HG03378 (cell line): Measurements from ENCODE around the gene ANO4.
"Not testable (repeated sequence)": the region's sequence is repeated elsewhere in the genome, so short reads cannot be mapped to it uniquely, and the experiment has no call there.

Experiments
- ATAC-seq: cut with Tn5 transposase; IDR thresholded peaks from one replicate; pipeline ENCODE4 v1.9.1; 2021; ENCODE audit warnings: mild to moderate bottlenecking, moderate library complexity; ENCODE audit not compliant: unreplicated experiment

The ANO4 gene

DNA sequence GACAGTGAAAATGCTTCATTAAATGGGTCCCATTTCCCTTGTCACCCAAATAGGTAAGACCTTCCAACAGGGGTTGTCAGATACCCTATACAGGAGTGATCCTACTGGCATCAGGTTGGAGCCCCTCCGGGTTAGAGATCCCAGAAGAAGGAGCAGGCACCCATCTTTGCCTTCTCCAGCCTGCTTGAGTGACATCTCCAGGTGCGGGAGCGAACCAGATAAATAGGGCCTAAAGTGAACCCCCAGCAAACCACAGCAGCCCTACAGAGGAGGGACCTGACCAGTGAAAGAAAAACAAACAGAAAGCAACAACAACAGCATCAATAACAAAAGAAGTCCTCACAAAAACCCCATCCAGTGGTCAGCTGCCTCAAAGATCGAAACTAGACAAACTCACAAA lies 233.2 kb downstream of the ANO4 start:
- ATAC-seq, result no peak

DNA sequence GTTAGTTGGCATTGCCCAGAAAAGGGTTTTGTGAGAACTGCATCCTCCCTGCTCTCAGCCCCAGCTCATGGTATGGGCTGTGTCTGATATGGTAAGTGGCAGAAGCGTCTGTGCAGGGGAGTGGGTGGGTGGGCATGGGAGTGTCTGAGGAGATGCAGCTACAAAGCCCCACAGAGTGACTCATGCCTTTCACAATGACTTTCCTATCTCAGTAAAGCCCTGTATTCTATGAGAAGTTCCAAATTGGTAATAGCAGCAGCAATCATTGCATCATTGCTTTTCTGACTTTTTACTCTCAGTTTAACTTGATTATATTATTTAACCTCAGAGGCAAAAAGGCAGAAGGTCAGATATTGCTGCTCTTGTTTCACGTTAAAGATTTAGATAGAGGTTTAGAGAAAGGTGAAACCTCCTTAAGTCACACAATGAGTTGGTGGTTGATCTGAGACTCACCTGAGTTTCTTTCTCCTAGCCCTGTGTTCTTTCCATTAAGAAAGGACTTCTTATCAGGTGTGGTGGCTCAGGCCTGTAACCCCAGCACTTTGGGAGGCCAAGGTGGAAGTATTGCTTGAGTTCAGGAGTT lies 243.8 kb downstream of the ANO4 start:
- peak; percentile 60 for ATAC-seq

DNA sequence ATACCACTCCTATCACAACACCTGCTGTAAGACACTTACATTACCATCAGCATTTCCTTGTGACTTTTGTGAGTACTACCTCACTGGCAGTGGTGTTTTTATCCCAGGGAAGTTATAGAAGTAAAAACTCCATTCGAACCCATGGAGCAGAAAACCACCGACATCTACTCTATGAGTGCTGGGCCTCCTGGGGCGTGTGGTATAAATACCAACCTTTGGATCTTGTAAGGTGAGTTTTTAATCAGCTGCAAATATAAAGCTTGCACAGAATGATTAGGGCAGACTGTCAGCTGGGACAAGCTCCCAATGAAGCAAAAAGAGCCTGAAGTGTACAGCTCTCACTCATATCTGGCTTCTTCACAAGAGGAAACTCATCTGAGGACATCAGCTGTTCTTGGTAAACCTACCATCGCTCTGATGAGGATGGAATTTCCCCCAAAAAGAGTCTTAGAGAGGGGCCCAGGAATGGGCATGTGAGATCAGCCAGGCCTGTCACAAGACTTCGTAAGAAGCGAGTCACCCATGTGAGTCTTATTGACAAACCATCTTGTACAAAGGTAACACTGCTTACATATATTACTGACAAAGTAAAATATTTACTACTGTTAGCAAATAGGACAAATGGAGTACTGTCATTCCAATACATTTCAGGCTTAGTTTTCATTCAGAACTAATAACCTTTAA lies 245.4 kb downstream of the ANO4 start:
- ATAC-seq, result no peak

DNA sequence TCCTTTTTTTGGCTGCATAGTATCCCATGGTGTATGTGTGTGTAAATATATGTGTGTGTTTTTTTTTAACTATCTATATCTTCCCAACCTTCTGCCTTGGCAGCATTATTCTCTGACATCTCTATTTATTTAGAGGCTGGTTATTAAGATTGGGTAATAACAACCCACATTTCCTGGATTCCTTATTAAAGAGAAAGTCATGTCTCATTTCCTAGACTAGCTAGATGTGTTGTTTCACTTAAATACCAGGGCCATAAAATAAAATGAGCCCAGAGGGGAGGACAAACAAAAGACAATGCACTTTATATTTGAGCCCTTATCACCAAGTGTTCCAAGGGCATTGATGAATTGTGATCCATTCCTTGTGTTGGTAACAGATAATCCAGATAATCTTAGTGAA lies 246.4 kb downstream of the ANO4 start:
- no peak for ATAC-seq

DNA sequence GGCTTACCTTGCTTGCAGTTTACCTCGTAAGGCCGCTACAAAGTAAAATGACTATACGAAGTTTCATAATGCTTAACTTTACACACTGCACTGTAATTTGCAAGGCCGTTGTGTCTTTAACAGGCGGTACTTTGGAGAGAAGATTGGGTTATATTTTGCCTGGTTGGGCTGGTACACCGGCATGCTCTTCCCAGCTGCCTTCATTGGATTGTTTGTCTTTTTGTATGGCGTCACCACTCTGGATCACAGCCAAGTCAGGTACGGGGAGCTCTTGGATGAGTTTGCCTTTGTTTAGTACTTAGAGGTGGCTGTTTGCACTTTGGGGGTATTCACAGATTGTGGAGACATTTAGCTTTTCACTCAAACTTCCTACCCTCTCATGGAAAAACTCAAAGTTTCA lies 247.6 kb downstream of the ANO4 start:
- no peak for ATAC-seq

DNA sequence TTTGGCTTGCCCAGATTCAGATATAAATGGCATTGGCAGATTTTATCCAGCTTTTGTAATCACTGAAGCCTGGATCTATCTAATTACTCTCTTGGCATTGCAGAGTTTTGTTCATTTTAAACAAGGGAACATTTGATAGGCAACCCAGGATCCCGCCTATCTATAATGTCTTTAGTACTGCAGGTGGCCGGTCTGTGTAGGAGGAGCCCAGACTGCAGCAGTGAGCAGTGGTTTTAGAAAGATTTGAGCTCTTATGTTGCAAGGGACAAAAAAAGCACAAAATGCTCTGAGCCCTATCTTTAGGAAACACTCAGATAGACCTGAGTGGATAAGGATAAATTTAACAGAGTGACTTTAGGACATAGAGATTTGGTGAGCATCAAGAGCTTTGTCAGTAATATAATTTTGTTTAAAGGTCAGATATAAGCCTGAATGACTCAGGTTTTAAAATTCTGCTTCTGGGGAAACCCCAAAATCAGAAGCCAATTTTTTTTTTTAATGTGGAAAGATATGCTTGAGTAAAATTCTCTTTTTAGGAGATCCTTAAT lies 250.0 kb downstream of the ANO4 start:
- no peak for ATAC-seq

DNA sequence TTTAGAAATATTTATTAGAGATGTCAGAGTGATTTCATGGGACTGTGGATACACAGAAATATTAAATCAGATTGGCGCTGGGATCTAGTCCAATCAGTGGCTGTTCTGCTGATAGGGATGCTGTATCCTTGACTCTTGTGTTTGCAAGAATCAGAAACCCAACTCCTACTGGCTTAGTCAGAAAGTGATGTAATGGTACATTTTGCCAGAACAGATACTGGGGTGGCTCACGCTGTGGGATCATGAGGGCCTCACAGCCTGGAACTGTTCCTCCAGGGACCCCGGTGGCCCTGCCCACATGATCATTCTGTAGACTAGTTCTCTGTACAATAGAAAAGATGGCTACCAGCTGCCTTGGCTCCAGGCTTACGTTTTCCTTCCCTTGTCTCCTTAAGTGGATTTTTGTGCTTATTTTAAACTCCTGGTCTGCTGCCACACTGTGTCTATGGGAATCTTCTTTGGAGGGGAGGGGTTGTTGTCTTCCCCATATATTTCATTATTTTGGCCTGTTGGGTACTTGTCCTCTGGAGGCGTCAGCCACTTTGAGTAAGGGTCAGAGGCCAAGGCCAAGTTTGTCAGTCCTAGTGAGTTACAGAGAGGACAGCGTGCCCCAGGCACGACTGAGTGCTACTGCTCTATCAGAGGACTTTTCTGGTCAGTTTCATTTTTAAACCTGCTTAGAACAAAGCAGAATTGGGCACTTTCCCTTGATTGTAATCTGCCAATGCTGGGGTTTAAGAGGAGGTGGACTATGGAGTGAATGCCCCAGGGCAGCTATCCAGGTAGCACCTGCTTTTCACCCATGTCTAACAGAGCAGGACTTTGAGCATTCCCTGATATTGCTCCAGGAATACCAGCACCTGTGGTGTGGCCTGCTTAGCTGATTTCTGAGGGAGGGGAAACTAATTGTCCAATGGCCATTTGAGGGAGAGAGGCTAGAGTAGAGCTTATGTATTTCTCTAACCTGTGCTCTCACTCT lies 251.2 kb downstream of the ANO4 start:
- no peak for ATAC-seq

DNA sequence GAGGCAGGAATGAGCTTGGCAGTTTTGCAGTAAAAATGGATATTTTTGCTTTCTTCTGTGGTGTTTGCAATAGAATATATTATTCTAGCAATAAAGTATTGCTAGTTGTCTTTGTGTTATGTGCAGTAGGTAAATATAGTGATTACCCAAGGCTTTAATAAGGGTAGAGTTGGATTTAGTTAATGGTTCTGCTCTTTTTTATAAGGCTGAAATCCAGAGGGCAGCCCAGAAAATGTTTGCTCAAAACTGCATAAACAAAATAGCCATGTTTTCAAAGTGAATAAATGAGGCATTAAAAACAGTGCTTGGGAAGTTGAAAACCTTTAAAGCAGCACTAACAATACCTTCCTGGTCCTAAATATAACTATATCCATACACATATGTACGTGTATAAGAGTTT lies 253.1 kb downstream of the ANO4 start:
- no peak for ATAC-seq

DNA sequence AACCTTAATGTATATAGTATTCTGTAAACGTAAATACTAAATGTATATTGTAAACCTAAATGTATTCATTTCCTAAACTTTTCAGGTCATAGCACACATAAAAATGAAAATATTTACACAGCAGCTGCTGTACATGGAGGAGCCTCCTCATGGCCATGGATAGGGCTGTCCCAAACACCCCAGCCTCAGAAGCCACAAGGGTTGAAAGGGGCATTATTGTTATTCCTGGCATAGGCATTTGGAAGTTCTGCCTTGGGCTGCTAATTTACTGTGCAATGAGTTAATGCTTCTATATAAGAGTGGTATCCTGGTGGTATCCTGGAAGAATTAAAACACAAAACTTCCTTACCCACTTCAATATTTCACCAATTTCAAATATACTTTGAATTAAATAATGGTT lies 256.1 kb downstream of the ANO4 start:
- ATAC-seq, result no peak

DNA sequence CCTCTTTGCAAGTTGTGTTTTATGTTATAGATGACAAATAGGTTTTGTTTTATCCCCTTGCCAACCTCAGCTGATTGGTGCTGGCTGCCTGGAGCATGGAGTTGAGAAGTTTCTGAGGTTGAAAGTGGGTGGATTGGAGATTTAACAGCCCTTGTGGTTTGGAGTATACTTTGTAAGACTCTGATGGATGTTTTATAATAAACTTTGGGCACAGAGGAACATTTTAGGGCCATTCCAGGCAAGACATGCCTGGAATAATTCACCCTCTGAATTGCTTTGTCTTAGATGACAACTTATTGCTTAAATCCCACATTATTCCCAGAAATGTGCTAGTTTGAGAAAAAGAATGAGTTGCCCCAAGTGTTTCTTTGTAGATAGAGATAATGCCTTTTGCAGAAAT lies 256.6 kb downstream of the ANO4 start:
- ATAC-seq, result no peak

DNA sequence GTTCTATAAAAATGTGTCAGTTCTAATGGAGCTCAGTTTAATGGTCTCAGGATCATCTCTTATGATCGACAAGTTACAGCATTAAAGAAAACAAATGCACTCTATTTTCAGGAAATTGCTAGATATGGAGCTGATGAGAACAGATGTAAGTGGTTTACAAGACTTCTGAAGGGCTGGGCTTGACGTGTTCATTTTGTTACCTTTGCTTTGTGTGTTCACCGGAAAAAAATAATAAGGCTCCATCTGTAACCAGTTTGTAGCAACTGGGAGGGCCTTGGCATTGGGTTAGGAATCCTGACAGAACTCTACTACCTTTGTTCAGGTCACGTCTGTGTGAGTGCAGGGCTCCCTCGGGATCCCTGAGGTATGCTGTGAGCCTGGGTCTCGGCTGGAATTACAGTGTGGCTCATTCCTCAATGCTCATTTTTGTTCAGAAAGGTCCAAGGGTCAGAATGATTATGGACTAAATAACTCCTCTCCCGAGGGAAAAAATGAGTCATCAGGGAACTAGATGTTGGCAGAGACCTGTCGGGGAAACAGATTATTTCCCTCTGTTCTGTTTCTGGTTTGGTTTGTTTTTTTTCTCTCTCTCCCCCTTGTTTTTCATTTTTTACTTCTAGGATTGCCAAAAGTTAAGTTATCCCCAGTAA lies 257.4 kb downstream of the ANO4 start:
- no peak for ATAC-seq

DNA sequence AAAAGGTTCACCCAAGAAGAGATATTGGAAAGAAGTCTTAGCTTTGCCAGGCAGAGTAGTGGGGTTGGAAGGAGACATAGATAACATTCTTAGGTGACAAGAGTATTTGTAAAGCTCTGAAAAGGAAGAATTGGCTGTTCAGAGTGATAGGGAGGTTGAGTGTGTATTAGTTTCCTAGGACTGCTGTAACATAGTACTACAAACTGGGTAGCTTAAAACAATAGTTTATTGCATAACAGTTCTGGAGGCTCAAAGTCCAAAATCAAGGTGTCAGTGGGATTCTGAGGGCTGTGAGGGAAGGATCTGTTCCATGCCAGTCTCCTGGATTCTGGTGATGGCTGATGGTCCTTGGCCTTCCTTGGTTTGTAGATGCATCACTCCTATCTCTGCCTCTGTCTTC lies 258.6 kb downstream of the ANO4 start:
- ATAC-seq, result no peak

DNA sequence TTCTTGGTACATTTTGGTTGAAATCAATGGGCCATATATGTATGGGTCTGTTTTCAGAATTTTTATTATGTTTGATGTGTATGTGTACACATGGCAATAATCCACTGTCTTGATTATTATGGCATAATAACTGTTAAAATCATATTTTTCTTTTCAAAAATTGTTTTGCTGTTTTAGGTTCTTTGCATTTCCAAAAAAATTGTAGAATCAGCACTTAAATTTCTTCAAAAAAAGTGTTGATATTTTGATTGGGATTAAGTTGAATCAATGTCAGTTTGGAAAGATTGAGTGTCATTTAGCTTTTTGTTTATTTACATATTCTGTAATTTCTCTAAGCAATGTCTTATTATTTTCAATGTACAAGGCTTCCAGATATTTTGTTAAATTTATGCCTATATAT lies 261.4 kb downstream of the ANO4 start:
- no peak for ATAC-seq

DNA sequence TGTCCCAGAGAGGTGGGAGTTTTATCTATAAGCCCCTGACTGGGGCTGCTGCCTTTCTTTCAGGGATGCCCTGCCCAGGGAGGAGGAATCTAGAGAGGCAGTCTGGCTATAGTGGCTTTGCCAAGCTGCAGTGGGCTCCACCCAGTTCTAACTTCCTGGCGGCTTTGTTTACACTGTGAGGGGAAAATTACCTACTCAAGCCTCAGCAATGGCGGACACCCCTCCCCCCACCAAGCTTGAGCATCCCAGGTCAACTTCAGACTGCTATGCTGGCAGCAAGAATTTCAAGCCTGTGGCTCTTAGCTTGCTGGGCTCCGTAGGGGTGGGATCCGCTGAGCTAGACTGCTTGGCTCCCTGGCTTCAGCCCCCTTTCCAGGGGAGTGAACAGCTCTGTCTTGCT lies 267.9 kb downstream of the ANO4 start:
- not testable (repeated sequence) for ATAC-seq

DNA sequence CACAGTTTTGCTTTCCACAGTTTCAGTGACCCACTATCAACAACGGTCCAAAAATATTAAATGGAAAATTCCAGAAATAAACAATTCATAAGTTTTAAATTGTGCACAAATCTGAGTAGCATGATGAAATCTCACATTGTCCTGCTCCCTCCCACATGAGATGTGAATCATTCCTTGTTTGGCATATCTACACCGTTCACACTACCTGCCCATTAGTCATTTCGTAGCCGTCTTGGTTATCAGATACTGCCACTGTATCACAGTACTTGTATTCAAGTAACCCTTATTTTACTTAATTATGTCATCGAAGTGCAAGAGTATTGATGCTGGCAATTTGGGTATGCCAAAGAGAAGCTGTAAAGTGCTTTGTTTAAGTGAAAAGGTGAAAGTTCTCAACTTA lies 270.1 kb downstream of the ANO4 start:
- no peak for ATAC-seq

DNA sequence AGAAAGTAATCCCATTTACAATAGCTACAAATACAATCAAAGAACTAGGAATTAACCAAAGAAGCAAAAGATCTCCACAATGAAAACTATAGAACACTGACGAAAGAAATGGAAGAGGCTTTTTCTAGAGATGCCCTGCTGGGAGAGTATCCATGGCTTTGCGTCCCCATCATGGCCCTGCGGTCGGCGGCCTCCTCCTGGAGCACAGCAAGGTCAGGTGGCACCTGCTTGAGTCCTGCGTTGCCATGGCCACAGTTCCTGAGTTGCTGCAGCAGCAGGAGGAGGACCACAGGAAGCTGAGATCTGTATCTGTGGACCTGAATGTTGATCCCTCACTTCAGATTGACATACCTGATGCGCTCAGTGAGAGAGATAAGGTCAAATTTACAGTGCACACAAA lies 271.9 kb downstream of the ANO4 start:
- no peak for ATAC-seq

DNA sequence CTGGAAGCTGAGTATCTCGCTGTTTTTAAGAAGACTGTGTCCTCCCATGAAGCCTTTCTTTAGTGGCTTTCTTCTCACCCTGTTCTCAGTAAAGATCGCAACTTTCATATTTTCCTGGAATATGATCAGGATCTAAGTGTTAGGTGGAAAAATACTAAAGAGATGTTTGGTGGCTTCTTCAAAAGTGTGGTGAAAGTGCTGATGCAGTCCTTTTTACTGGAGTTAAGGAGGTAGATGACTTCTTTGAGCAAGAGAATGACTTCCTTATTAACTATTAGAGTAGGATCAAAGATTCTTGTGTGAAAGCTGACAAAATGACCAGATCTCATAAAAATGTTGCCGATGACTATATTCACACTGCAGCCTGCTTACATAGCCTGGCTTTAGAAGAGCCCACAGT lies 273.8 kb downstream of the ANO4 start:
- ATAC-seq, result no peak

DNA sequence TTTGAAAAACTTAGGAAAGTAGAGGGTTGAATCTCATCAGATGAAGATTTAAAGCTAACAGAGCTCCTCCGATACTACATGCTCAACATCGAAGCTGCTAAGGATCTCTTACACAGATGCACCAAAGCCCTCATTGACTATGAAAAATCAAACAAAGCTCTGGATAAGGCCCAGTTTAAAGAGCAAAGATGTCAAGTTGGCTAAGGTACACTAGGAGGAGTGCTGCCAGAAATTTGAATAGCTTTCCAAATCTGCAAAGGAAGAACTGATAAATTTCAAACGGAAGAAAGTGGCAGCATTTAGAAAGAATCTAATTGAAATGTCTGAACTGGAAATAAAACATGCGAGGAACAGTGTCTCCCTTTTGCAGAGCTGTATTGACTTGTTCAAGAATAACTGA lies 274.3 kb downstream of the ANO4 start:
- ATAC-seq, result no peak

DNA sequence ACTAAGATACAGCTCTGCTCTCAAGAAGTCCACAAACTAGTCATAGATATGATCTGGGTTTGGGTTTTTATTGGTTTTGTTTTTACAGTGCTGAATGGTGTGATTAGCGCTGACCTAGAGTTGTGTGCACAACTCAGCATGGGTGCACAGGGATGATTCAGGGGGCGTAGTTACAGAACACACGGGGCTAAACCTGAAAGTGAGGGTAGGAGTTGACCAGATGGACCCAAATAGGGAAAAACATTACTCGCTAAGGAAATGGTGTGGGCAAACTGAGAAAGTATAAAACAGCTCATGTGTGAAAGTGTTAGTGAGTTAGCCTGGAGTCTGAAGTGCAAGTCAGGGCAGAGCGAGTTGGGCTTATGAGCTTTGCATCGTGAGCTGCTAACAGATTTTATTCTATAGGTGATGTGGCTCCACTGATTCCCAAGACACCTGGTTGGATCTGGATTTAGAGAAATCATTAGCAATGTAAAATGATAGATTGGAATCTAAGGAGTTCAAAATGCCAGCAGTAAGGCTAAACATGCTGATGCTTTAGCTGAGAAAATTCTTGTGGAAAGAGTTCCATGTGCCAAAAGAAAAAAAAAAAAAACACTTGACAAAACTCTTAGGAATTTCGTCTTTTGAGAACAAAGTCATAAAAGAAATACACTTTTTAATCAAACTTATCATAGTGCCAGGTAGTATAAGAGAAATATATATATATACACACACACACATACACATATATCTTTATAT lies 280.5 kb downstream of the ANO4 start:
- ATAC-seq, result peak; percentile 65

DNA sequence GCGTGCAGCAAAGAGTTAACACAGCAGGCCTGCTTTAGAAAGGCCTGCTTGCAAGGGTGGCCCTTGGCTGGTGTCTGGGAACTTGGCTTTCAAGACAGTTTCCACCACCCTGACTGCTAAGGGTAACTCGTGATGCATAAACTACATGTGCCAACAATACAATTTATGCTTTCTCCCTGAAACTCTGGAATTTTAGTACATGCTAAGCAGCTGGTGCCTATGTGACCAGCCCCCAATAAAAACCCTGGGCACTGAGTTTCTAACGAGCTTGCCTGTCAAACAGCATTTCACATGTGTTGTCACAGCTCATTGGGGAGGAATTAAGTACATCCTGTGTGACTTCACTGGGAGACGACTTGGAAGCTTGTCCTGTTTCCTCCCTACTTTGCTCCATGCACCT lies 282.3 kb downstream of the ANO4 start:
- ATAC-seq, result no peak
